GM19193 (cell line): Measurements from ENCODE around the gene PIGU.

Experiments
- POLR2A ChIP-seq: IDR thresholded peaks from 4 replicates; pipeline ENCODE4 v1.6.1; 2011; ENCODE audit not compliant: insufficient read depth, insufficient read length; ENCODE audit errors: extremely low read depth

PIGU gene

GRCh38 chr20:34578025-34578424 is 98.9 kb downstream of the PIGU start:
- TF ChIP-seq POLR2A, result no peak

DNA sequence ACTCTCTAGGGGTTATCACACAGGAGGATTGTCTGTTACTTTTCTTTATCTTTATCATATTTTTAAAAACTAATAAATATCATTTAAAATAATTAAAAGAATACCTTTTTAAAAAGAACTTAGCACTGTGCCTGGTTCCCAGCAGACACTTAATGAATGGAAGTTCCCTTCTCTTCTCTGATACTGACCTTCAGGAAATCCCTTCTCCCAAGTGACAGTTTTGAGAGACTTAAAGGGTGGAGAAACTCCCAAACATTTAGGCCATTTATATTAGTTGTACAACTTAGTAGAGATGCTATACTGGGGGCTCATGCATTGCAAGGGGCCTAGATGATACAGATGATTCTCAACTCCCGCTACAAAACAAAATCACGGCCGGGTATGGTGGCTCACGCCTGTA is 99.8 kb downstream of the PIGU start:
- no peak for TF ChIP-seq POLR2A

DNA sequence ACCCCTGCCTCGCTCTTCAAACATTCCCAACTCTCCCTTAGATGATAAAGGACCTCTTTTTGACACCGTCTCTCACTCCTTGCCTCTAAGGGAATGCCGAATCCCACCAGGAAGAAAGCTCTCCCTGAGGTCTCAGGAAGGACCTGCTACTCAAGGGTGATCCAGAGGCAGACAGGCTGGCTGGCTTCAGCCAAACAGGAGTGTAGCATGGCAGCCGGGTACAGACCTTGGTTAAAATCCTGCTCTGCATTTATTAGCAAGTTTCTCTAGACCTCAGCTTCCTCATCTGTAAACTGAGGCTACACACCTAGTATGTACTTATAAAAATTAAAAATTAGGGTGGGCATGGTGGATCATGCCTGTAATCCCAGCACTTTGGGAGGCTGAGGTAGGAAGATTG is 101.1 kb downstream of the PIGU start:
- no peak for TF ChIP-seq POLR2A

- no peak for TF ChIP-seq POLR2A
Observed at GRCh38 chr20:34575271-34575670, 101.6 kb downstream of the PIGU start.

DNA sequence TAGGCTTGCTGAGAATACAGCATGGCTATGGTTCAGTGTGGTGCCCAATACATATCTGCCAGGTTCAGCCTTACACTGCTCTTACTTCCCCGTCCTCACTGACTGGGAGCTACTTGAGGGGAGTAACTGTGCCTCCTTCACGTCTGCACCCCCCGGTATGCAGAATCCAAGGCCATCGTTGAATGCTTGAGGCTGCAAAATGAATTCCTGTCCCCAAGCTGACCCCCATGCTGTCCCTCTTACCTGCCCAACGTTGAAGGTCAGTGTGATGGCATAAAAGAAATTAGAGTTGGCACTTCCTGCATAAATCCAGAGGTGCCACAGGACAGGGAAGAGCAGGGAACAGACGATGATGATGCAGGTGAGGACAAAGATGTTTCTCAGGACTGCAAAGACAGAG is 102.0 kb downstream of the PIGU start:
- TF ChIP-seq POLR2A, result no peak

- no peak for TF ChIP-seq POLR2A
Observed at GRCh38 chr20:34574426-34574825, 102.5 kb downstream of the PIGU start.

DNA sequence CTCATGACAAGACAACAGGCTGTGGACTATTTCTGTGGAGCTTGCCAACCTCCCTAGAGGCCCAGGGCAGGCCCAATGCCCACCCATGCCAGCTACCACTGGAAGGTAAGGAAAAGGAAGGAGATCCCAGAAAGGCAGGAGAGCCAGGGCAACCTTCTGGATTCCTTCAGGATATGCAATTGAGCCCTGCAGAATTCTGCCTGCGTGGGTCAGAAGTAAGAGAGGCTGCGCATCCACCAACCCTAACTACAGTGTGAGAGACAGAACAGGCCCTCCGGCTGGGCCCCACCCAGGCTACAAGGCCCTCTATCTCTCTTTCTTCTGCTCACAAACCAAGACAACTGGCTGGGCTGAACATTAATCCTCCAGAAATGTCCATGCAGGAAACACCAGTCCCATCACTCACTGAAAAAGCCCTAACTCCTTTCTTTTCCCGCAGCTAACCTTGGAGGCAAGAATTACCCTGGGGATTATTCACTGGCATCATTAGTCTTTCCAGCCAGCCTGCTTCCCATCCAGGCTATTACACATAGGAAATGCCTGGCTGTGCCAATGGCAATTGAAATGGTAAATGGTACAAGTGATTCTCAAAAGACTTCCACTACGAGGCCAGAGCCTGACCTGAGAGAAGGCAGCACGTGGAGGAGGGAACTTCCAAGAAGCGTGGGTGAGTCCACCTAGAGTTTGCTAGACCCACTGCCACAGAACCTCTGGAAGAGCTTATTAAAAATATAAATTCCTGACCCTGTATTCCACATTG is 103.2 kb downstream of the PIGU start:
- TF ChIP-seq POLR2A, result no peak

GRCh38 chr20:34571753-34572152 is 105.1 kb downstream of the PIGU start:
- TF ChIP-seq POLR2A, result no peak

GRCh38 chr20:34570859-34571306 is 106.0 kb downstream of the PIGU start:
- no peak for TF ChIP-seq POLR2A

- no peak for TF ChIP-seq POLR2A
Observed at GRCh38 chr20:34569598-34569997, 107.3 kb downstream of the PIGU start.

DNA sequence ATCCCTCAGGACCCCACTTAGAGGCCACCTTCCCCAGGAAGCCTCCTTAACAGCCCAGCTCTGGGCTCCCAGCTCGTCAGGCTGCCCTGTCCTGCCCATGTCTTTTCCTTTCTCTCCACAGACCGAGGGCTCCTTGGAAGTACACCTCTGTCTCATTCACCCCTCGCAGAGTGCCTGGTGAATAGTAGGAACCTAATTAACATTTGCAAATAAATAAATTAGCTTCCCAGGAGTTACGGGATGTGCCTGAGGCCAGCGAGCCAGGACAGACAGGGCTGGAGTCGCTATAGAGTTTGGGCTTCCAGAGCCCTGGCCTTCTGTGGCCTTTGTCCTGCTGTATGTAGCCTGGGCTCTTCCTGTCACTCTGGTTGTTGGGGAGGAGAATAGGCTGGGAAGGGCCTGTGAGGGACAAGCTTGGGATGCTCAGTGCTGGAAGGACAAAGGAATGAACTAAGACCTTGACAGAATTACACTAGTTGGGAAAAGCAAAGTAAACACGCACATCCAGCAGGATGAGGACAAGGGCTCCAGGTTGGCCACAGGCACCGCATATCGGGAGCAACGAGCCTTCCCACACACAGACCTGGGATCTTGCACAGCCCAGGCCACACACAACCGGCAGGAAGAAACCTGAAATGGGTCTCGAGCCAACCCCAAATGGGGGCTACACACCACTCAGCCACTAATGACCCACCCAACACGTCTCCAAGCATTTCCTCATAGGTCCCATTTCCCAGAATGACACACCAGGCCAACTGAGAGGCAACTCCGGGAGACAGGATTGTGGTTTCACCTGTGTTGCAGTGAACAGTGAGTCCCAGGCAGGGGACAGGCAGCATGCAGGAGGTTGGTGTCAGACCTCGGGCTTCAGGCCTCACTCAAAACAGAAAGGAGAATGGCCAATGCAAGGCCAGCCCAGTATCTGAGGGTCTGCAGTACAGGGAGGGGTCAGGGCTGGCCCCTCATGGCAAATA is 108.7 kb downstream of the PIGU start:
- no peak for TF ChIP-seq POLR2A

DNA sequence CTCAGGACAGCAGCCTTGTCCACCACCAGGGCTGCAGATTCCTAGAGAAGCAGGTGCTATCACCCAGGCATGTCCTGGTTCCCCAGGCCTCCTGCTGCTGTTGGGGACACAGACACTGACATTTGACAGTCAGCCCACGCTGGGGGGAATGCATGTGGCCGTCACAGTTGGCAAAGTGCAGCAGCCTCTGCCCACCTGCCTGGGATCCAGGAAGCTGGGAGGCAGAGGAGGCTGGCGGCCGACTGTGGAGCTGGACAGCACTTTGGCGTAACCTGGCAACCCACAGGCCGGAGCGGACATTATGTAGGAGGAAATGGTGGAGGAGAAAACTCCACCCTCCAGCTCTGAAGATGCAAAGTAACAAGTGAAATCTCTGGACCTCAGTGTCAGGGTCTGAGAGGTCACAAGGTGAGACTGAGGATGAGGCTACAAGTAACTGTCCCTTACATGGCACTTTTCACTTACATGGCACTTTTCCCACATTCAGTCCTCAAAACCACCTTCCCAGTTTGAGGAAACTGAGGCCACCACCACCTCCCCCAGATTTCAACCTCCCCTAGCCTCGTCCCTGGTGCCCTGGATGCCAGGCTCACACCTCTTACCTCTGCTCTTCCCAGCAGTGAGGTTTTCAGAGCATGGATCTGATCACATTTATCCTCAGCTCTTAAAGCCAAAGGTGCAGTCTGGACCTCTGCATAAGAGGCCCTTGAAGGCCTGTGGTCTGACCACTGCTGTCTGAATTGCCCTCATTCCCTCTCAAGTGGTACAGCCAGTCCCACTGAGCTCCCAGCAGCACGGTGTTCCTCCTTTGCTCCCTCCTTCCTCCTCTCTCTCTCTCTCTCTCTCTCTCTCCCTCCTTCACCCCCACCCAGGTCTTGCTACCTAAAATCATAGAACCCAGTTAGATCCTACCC is 109.7 kb downstream of the PIGU start:
- no peak for TF ChIP-seq POLR2A

DNA sequence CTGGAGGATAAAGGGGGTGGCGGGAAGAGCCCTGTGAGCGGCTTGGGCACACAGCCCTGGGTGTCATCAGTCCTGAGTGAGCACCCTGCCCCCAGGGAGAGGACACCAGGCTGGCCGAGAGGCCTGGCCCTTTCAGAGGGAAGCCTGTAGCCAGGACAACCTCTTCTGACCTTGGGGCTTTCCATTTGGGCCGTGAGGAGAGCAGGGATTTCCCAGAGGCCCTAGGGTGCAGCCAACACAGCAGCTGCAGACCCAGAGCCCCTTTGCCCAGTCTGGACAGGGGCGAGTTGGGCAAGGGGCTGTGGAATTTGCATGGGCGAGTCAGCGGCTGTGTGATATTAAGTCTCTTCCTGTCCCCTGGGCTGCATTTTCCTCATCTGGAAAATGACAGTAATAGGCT is 112.1 kb downstream of the PIGU start:
- no peak for TF ChIP-seq POLR2A

DNA sequence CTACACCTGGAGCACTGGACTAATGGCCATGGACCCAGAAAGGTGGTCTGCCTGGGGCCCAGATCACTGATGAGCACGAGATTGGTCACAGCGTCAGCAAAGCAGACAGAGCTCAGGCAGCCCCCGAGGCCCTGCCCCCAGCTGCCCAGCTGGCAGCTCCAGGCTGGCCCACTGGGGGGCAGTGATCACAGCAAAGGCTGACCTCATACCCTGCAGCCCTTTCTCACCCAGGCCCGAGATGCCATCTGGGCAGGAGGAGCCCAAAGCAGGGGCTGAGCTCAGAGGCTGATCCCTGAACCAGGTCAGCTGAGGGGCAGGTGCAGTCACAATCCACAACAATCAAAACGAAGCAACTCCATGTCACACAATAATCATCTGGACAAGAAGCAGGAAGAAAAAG is 114.3 kb downstream of the PIGU start:
- no peak for TF ChIP-seq POLR2A

GRCh38 chr20:34561661-34562060 is 115.2 kb downstream of the PIGU start:
- TF ChIP-seq POLR2A, result no peak
